AG04449 (cell line): ENCODE measurements around the gene SUPT20HL2.

Source experiments
- CTCF ChIA-PET: fragments of 350-600 bp; formaldehyde crosslinking; extraction: SDS; loops from one replicate; lab custom pipeline; 2021; ENCODE audit warnings: antibody characterized with exemption; lab: Yijun Ruan, JAX
- POLR2A ChIA-PET: fragments of 400-600, 350-600 bp; formaldehyde crosslinking; extraction: SDS; loops from one replicate; lab custom pipeline; 2020; ENCODE audit warnings: antibody characterized with exemption, inconsistent platforms; lab: Yijun Ruan, JAX
- DNase-seq: peaks from one replicate; pipeline ENCODE4 v3.0.0-alpha.2; 2010; ENCODE audit warnings: low read depth, low spot score
- H3K4me3 ChIP-seq: 2 replicates; pipeline ENCODE4 v1.5.1; 2011; ENCODE audit warnings: low read depth, mild to moderate bottlenecking, control low read depth, low read length
- TF ChIP-seq, protein P1 (sequence below): IDR thresholded peaks from one replicate; pipeline ENCODE4 v1.5.1; 2011; ENCODE audit warnings: mild to moderate bottlenecking, moderate library complexity, low read length, control low read depth, inconsistent platforms; ENCODE audit not compliant: insufficient read depth; ENCODE audit errors: missing control alignments

SUPT20HL2 gene

DNA sequence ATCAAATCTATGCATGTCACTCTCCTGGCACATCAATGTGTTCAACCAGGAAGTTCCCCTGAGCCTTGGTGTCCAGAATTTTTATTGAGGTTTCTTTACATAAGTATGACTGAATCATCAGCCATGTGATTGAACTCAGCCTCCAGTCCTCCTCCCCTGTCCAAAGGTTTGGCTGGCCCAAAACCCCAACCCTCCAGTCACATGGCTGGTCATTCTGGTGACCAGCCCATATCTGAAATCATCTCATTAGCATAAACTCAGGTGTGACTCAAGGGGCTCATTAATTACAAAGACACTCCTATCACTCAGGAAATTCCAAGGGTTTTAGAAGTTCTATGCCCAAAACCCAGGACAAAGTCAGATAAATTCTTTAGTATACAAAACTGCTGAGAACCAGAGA lies 20.6 kb upstream of the SUPT20HL2 start:
- CTCF ChIA-PET: no interaction called here
- TF ChIP-seq, protein P1, sequence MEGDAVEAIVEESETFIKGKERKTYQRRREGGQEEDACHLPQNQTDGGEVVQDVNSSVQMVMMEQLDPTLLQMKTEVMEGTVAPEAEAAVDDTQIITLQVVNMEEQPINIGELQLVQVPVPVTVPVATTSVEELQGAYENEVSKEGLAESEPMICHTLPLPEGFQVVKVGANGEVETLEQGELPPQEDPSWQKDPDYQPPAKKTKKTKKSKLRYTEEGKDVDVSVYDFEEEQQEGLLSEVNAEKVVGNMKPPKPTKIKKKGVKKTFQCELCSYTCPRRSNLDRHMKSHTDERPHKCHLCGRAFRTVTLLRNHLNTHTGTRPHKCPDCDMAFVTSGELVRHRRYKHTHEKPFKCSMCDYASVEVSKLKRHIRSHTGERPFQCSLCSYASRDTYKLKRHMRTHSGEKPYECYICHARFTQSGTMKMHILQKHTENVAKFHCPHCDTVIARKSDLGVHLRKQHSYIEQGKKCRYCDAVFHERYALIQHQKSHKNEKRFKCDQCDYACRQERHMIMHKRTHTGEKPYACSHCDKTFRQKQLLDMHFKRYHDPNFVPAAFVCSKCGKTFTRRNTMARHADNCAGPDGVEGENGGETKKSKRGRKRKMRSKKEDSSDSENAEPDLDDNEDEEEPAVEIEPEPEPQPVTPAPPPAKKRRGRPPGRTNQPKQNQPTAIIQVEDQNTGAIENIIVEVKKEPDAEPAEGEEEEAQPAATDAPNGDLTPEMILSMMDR: no peak
- H3K4me3 ChIP-seq: no peak overlapping the region
- POLR2A ChIA-PET: no interaction called here
- DNase-seq: no peak

DNA sequence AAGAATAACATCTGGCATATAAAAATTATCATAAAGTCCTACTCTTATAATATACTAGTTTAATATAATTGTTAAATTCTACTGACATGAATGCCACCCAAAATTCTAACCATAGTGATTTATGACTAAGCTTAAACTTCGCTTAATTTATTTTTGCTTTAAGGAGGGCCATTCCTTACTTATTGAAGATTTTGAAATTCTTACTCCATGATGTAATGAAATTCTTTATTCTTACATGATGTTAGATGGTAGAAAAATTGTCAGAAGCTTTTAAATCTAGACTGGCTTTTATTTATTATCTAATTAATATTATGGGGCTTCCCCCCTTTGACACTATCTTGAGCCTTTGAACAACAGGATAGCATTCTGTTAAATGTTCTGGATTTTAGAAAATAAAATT lies 19.5 kb upstream of the SUPT20HL2 start:
- DNase-seq: no peak
- H3K4me3 ChIP-seq: no peak overlapping the region
- CTCF ChIA-PET: interaction anchor here (1.2 kb wide), 1 partner anchor 38 kb away, joined by 3 read pairs; no protein-coding TSS in a partner anchor
- POLR2A ChIA-PET: no interaction called here
- TF ChIP-seq, protein P1: no peak

DNA sequence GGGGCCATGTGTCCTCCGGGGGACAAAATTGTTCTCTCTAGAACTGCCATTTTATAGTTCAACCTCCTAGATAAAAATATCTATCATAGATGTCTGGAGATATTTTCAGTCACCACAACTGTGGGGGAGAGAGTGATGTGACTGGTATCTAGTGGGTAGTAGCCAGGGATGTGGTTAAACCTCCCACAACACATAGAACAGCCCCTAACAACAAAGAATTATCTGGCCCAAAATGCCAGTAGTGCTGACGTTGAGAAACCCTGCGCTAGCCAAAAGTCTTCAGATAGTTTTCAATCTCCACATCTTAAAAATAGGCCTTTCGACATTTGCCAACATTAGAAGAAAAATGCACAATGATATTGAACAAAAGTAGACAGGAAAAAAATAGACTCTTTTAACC lies 19.0 kb upstream of the SUPT20HL2 start:
- no peak for DNase-seq
- ChIA-PET CTCF (interaction anchor here (1.2 kb wide), 1 partner anchor 39 kb away, joined by 3 read pairs; no protein-coding TSS in a partner anchor), POLR2A (no interaction called here)
- TF ChIP-seq, protein P1: no peak
- H3K4me3 ChIP-seq: no peak overlapping the region

DNA sequence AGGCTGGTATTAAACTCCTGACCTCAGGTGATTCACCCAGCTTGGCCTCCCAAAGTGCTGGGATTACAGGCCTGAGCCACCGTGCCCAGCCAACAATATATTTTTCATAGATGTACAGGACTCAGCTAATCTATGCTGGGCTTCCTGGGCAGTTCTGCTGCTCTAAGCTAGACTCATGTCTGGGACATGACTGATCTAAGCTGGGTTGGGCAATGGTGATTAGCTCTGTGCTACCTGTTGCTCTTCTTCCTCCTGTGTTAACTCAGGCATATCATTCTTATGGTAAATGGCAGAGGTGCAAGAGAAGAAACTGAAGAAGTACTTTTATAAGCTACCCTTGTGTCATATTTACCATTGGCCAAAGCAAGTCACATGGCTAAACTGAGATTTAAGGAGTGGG lies 11.4 kb upstream of the SUPT20HL2 start:
- ChIA-PET CTCF (no interaction called here), POLR2A (no interaction called here)
- DNase-seq: no peak
- TF ChIP-seq, protein P1: no peak
- no peak overlapping the region for H3K4me3 ChIP-seq

DNA sequence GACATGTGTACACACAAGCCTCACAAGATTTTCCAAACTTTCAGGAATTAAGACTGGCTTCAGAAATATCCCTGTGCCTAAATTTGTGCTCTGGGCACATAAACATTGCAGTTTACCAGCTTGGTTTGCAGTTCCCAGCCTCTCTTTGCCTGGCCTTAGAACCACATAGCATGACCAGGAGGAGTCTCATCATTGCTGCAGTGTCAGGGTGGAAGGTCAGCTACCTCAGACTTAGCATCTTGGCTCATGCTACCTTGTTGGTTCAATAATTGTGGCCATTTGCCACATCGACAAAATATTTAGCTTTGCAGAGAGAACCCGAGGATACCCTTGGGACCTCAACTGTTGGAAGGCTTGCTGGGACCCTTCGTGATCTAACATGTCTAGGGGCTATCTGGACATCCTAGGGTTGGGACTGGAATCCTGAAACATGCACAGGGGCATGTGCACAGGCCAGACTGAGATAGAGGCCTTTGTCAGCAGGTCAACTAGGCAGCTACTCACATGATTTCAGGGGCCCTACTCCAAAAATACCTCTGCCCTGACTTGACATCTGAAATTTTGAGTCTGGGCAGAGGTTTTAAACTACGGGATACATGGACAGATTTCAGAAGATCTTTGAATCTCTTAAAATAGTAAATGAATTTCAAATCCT lies 8.0 kb upstream of the SUPT20HL2 start:
- DNase-seq: no peak
- TF ChIP-seq, protein P1: no peak
- CTCF ChIA-PET: no interaction called here
- H3K4me3 ChIP-seq: no peak overlapping the region
- POLR2A ChIA-PET: no interaction called here

DNA sequence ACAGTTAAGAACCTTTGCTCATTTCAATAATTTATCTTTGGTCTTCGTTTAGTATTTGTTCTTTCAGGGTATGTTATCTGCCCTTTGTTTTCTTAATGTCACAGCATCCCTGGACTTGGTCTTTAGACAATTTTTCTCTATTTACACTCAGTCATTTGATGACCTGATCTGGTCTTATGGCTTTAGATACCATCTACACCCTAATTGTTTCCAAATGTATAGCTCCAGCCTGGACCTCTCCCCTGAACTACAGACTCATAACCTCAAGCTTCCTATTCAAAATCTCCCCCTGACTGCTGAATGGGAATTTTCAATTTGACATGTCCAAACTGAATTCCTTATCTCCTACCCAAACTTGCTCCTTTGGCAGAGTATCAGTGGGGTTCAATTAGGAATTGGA lies 3.7 kb upstream of the SUPT20HL2 start:
- CTCF ChIA-PET: no interaction called here
- no peak for DNase-seq
- POLR2A ChIA-PET: no interaction called here
- H3K4me3 ChIP-seq: no peak overlapping the region
- TF ChIP-seq, protein P1: no peak
